HPDE6-E6E7 (cell line): ENCODE results near the gene TMEM252.

Source experiments
- DNase-seq: peaks from one replicate; pipeline ENCODE4 v3.0.0; 2011; ENCODE audit warnings: missing footprints; ENCODE audit errors: extremely low spot score

TMEM252 gene, protein sequence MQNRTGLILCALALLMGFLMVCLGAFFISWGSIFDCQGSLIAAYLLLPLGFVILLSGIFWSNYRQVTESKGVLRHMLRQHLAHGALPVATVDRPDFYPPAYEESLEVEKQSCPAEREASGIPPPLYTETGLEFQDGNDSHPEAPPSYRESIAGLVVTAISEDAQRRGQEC

DNA sequence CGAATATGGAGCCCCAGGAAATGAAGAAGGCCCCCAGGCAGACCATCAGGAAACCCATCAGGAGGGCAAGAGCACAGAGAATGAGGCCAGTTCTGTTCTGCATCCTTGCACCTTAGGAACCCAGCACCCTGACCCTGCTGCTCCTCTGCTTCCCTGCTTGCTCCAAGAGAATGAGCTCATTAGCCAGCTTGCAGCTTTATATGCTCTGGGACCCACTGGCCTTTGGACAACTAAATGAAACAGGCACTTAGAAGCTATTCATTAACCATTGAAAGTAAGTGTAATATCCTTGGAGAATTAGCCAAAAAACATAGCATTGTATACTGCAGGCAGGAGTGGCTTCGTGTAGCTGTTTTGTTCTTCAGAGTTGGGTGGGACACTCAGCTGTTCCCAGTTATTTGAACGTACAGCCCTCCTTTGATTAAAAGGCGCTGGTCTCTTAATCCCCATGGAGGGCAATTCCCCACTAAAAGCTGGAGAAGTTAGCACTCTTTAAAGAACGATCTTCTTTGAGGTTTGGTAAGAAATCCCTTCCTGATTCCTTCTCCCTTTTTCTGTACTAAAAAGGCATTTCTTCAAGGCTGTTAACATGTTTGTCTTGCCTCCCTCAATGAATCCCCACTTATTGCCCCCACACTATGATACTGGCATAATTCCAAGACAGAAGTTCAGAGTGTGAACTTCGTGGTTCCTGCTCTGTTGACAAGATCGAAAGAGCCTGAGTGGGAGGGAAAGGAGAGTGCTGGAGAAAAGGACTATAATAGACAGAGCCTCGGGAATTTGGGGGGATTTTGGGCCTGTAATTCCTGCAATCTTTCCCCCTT, at the start of gene TMEM252:
TSS of gene TMEM252 (minus strand) at position 172 of the 824 bp plus-strand sequence. CDS start at position 103, 69 bp downstream.
- no peak for DNase-seq

DNA sequence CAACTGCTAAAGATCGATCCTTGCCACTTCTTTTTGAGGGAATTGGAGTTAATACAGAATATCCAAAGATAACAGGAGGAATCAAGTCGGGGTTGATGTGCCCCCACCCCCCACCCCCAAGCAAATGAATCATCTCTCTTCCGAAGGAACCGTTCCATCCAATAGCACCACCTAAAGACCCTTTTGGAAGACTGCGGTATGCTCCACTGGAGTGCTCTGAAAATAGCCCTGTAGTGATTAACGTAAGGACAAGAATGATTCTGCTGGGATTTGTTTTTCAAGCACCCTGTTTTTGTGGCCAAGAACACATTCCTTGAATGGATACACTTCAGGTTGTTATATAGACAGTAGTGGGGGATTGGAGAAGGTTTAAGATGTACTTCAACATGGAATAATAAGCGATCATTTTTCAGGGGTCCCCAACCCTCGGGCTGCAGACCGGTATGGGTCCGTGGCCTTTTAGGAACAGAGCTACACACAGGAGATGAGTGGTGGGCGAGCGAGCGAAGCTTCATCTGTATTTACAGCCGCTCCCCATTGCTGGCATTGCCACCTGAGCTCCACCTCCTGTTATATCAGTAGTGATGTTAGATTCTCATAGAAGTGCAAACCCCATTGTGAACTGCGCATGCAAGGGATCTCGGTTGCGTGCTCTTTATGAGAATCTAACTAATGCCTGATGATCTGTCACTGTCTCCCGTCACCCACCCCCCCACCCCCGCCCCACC, 44.5 kb upstream of the TMEM252 start:
- no peak for DNase-seq

- DNase-seq: peak; percentile 73
Observed at GRCh38 chr9:68584189-68585033, 43.7 kb upstream of the TMEM252 start.

- DNase-seq: no peak
Observed at GRCh38 chr9:68581696-68582095, 41.0 kb upstream of the TMEM252 start.

DNA sequence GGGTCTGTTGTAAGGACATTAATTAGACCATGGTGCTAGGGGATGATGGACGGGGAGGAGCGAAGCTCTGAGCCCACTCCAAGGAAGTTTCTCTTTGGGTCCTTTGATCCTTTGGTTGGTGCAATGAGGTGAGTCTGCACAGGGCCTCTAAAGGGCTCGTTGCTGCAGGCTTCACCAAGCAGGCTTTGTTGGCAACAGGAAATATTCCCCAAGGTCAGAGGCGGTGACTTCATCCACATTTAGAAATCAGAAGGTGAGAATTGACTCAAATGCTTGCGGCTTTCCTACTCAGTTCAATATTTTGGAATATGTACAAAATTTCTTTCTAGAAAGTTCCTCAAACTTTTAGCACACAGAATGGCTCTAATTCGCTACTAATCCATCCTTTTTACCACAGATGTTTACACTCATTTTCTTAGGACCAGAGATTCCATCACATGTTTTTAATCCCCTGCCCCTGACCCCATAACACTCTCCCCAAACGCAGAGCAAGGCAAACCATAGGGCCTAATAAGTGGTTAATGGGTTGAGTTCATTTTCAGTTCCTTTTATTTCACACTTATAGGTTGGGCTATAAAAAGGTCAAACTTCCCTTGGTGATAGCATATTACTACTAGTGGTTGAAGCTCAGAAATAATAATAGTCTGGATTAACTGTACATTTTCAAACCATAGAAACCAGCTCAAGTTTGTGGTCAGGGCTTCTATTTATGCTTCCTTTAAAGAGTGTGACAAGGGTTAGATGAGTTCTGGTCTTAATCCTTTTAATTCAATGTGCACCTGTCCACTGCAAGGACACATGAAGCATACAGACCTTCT, 37.3 kb upstream of the TMEM252 start:
- no peak for DNase-seq

- no peak for DNase-seq
Observed at GRCh38 chr9:68575817-68576216, 35.1 kb upstream of the TMEM252 start.

DNA sequence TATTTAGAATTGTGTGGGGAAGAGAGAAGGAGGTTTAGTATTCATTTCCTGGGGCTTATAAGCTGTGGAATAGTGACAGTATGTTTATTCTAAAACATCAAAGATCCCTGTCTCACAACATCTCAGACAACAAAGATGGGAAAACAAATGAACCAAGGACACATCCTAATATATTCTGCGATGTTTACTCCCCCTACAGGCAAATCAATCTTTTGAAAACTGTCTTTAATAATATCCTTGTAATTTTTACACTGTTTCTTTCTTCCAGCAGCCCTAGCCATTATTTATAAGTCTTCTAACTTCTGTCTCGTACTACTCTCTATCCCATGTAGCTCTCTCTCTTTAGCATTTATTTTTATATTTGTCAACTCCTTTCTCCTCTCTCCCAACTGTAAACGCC, 33.5 kb upstream of the TMEM252 start:
- DNase-seq: no peak

DNA sequence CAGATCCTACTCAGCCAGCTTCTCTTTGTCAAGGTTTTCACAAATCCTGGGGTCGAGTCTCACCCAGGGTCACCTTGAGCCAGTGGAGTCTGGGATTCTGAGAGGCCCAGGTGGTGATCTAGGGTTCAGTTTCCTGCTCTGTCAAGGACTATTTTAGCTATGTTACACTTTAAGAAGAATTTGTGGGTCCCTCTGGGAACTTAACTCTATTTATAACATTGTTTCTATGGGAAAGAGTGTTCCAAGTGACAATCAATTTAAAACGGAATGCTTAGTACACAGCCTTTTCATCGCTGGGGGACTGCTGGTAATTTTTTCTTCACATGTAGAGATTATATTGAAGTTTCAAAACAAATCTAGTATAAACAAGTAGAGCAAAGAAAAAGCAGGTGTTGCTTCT, 26.9 kb upstream of the TMEM252 start:
- no peak for DNase-seq

GRCh38 chr9:68562461-68562860, 21.8 kb upstream of the TMEM252 start:
- no peak for DNase-seq

GRCh38 chr9:68560071-68560844, 19.6 kb upstream of the TMEM252 start:
- DNase-seq: no peak

DNA sequence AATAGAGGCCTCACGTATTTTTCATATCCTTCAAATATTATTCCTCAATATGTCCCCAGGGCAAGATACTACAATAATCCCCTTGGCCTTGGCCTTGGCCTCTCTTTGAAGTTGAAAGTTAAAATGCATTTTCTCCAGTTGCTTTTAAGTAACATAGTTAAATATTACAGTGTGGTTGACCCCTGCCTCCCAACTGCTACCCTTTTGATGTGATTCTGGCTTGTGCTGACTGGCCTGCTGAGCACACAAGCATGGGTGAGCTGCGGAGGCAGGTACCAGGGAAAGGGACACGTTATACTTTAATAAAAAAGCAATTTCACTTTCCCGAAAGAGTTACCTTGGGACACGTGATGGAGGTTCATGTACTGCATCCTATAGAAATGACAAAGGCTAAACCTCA, 17.9 kb upstream of the TMEM252 start:
- DNase-seq: no peak

DNA sequence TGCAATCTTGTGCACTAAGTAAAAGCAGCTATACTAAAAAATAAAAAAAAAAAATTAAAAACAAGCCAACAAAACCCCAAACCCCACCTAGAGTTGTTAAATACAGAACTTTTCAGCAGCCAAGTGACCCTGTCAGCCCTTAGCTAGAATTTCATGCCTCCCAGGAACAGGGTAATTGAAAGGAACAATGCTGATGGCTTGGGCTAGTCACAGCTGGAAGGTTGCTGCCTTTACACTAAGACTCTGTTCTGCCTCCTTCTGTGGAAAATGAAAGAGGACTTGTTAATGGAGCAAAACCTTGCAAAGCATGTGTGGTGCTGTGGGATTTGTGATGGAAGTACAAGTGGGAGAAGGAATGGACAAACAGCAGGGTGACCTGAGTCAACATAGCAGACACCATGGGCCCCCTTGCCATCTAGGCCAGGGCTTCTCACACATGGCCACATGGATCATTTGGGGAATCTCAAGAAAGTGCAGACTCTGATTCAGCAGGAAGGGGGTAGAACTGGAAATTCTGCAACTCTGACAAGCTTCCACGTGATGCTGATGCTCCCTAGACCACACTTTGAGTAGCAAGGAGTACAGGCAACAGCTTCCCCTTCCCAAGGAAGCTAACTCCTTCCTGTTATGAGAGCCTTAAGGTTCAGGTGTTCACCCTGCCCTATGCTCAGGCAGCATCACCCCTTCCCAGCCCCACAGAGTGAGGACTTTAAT, 14.9 kb upstream of the TMEM252 start:
- no peak for DNase-seq

DNA sequence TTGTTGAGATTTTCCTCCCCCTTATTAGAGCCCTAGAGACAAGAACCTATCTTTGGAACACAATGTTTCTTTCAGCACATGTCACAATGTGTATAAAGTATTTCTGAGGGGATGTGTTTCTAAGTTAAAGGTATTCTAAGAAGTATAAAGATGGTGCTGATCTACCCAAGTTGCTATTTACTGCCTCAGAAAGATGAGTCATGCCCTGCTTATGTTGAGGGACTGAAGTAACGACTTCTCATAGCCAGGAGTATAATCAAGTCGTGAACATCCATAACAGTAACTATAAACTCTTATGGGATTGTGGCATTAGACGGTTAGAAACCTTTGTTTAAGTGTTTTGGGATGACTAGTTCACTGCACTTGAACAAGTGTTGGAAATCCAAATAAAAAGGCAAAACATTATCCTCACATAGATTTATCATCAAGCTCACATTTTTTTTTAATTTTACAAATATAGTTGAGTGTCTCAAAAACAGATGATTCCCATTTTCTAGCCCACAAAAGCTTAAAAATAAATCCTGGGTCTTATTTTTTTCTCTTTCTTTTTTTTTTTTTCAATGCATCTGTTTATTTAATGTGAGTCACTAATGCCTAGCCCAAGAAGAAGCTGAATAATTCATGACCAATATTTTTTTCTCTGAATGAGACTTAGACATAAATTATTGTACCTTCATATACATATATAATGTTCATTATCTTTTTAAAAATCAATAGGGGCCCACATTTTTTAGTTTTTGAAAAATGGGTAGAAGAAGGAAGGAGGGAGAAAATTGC, 12.2 kb upstream of the TMEM252 start:
- DNase-seq: no peak

DNA sequence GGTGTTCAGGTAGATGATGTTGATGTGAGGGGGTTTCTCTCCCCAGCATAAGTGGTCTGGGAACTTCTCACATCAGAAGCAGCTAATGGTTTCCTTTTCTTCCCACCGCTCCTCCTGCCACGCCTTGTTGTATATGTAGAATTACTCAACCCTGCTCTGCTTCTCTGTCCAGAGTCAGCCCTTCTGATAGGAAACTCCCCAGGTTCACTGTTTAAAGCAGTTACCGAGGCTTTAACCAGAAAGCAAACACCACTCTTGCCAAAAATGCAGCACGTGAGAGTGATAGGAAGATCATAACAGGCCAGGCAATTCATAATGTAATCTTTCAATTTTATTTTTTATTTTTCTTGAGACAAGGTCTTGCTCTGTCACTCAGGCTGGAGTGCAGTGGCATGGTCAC, 10.5 kb upstream of the TMEM252 start:
- no peak for DNase-seq

DNA sequence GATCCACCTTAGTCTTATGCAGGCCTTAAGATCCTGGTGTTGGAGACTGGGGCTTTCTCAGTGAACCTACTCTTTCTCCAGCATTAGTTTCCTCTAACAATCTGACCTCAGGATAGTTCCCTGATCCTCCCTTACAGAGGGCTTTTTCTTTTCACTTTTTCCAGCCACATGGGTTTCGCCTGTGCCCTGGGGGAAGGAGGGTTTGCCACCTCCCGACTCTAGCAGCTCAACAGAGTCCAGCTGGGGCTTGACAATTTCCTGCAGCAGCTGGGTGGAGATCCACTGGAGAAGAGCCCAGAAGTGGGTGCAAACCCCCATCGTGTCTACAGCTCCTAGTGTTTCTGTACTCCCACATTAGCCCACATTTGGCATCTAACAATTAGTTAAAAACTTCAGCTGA, 7.6 kb upstream of the TMEM252 start:
- no peak for DNase-seq

- no peak for DNase-seq
Observed at GRCh38 chr9:68547417-68547816, 6.7 kb upstream of the TMEM252 start.

GRCh38 chr9:68546596-68547390, 6.1 kb upstream of the TMEM252 start:
- DNase-seq: no peak
